Tibial nerve (tissue), 4 donors: Measurements from ENCODE around the gene ST3GAL2. TPM values are rescaled to one million over a fixed set of nuclear protein-coding genes. Genes with fewer than 3 reads are reported as not detected.
A peak's percentile ranks its signal among the peaks of the same experiment; 100 is the strongest.

Experiments used
- DNase-seq, 2 donors: peaks; one replicate each; pipeline ENCODE4 v3.0.0-alpha.2; 2019; ENCODE audit warnings: low spot score in 2 of 2
- H3K27ac ChIP-seq, 4 donors: fragments of 200-600 bp; sonication (generic) in 3 of 4; one replicate each; pipeline ENCODE4 v1.5.1; 2017 to 2019; ENCODE audit warnings: mild to moderate bottlenecking in 1 of 4
- H3K27me3 ChIP-seq, 2 donors: fragments of 200-600 bp; sonication (generic) in 1 of 2; one replicate each; pipeline versions ENCODE4 v1.5.1 to v1.6.0; 2017 to 2019
- H3K36me3 ChIP-seq, 3 donors: fragments of 200-600 bp; sonication (generic); one replicate each; pipeline ENCODE4 v1.5.1; 2018 to 2019
- H3K4me1 ChIP-seq, 4 donors: fragments of 200-600 bp; sonication (generic) in 3 of 4; one replicate each; pipeline ENCODE4 v1.5.1; 2017 to 2019
- H3K4me3 ChIP-seq, 4 donors: fragments of 200-600 bp; sonication (generic) in 3 of 4; one replicate each; pipeline ENCODE4 v1.5.1; 2017 to 2019; ENCODE audit warnings: mild to moderate bottlenecking in 1 of 4, moderate library complexity in 1 of 4
- H3K9me3 ChIP-seq, 4 donors: fragments of 200-600 bp; sonication (generic) in 3 of 4; one replicate each; pipeline ENCODE4 v1.5.1; 2017 to 2019
- CTCF ChIP-seq, 5 experiments: fragments of 200-600 bp in 3 of 5; fragments of 450-650 bp in 2 of 5; sonication (generic) in 3 of 5; IDR thresholded peaks; one replicate each; pipeline ENCODE4 v1.5.1; 2016 to 2019; ENCODE audit warnings: antibody characterized with exemption in 5 of 5, mild to moderate bottlenecking in 3 of 5, moderate library complexity in 2 of 5
- EP300 ChIP-seq, 2 donors: sonication (generic); formaldehyde crosslinking; IDR thresholded peaks; one replicate each; pipeline ENCODE4 v1.6.1; 2017; ENCODE audit warnings: antibody characterized with exemption in 2 of 2, mild to moderate bottlenecking in 1 of 2
- POLR2A ChIP-seq, 2 donors: fragments of 450-650 bp; IDR thresholded peaks; one replicate each; pipeline ENCODE4 v1.6.1; 2017; ENCODE audit warnings: antibody characterized with exemption in 2 of 2, mild to moderate bottlenecking in 2 of 2, moderate library complexity in 2 of 2
- WGBS, 2 donors: methylation state at CpG; one replicate each; pipeline ENCODE4 v1.1.5; 2018; 5-methylcytosine and 5-hydroxymethylcytosine counted together
- total RNA-seq, 4 donors: library from RNA; depleted of rRNA; stranded (reverse); fragments of >200 nt; gene quantifications; one replicate each; pipeline ENCODE4 v1.1.0, GENCODE V29; 2016

ST3GAL2 gene
- total RNA-seq, 4 donors from 2014 or later: 18.6 to 32.4 (median 23.6) TPM

GRCh38 chr16:70359552-70359951, 79.3 kb downstream of the ST3GAL2 start:
- Histone ChIP-seq H3K36me3 (peaks cover 5 to 100% (median 51%) of the 10 kb centered on the region in 3 donors), H3K27ac (no peak overlapping the region)
- 90 to 93% methylated on average over 7 of the region's 7 CpGs for WGBS, 2 donors

GRCh38 chr16:70349783-70350182, 89.1 kb downstream of the ST3GAL2 start:
- Histone ChIP-seq H3K4me3 (no peak overlapping the region), H3K27me3 (no peaks in the 10 kb centered on the region), H3K4me1 (peaks cover 2 to 32% (median 19%) of the 10 kb centered on the region in 4 donors), H3K36me3 (peaks cover 0 to 55% (median 6%) of the 10 kb centered on the region in 3 donors), H3K9me3 (no peaks in the 10 kb centered on the region), H3K27ac (no peak overlapping the region)
- no peak for TF ChIP-seq EP300 (IDR thresholded peaks at IDR 0.05)
- no peak for TF ChIP-seq POLR2A (IDR thresholded peaks at IDR 0.05)
- no peak for TF ChIP-seq CTCF (IDR thresholded peaks at IDR 0.05)
- DNase-seq: no peak
- 87 to 91% methylated on average over 2 of the region's 2 CpGs for WGBS, 2 donors

More at GRCh38 chr16:70359552-70359951, 79.3 kb downstream of the ST3GAL2 start:
- no peaks in the 10 kb centered on the region for H3K9me3 ChIP-seq
- TF ChIP-seq EP300 (IDR thresholded peaks at IDR 0.05) (no peak), CTCF (IDR thresholded peaks at IDR 0.05) (no peak), POLR2A (IDR thresholded peaks at IDR 0.05) (no peak)
- H3K4me3 ChIP-seq: no peak overlapping the region
- no peaks in the 10 kb centered on the region for H3K27me3 ChIP-seq
- no peak for DNase-seq
- H3K4me1 ChIP-seq: no peaks in the 10 kb centered on the region

- 40 to 50% methylated on average over 2 of the region's 2 CpGs for WGBS, 2 donors
- H3K9me3 ChIP-seq: no peaks in the 10 kb centered on the region
- TF ChIP-seq POLR2A (IDR thresholded peaks at IDR 0.05) (no peak), EP300 (IDR thresholded peaks at IDR 0.05) (no peak), CTCF (IDR thresholded peaks at IDR 0.05) (no peak)
- no peak overlapping the region for H3K27ac ChIP-seq
- peaks cover 0 to 47% (median 6%) of the 10 kb centered on the region in 3 donors for H3K36me3 ChIP-seq
- no peak for DNase-seq
- peaks cover 2 to 32% (median 19%) of the 10 kb centered on the region in 4 donors for H3K4me1 ChIP-seq
- H3K4me3 ChIP-seq: no peak overlapping the region
- no peaks in the 10 kb centered on the region for H3K27me3 ChIP-seq
Observed at GRCh38 chr16:70348991-70349390, 89.9 kb downstream of the ST3GAL2 start.

- peak overlapping the region; percentile 67 to 92 (median 82) for H3K4me3 ChIP-seq
- no peaks in the 10 kb centered on the region for H3K27me3 ChIP-seq
- H3K27ac ChIP-seq: peak overlapping the region; percentile 78 to 94 (median 92)
- 92% methylated on average over 10 of the region's 10 CpGs for WGBS, 2 donors
- peaks cover 0 to 16% (median 0%) of the 10 kb centered on the region in 3 donors for H3K36me3 ChIP-seq
- TF ChIP-seq CTCF (IDR thresholded peaks at IDR 0.05): no peak
- no peak for TF ChIP-seq EP300 (IDR thresholded peaks at IDR 0.05)
- TF ChIP-seq POLR2A (IDR thresholded peaks at IDR 0.05): no peak
- H3K4me1 ChIP-seq: peaks cover 2 to 32% (median 19%) of the 10 kb centered on the region in 4 donors
- H3K9me3 ChIP-seq: no peaks in the 10 kb centered on the region
- DNase-seq: no peak
Observed at GRCh38 chr16:70345840-70346239, 93.1 kb downstream of the ST3GAL2 start.

GRCh38 chr16:70342016-70342415, 96.9 kb downstream of the ST3GAL2 start:
- no peaks in the 10 kb centered on the region for H3K9me3 ChIP-seq
- no peak for TF ChIP-seq POLR2A (IDR thresholded peaks at IDR 0.05)
- no peak for TF ChIP-seq CTCF (IDR thresholded peaks at IDR 0.05)
- TF ChIP-seq EP300 (IDR thresholded peaks at IDR 0.05): no peak
- H3K4me3 ChIP-seq: no peak overlapping the region
- H3K27ac ChIP-seq: no peak overlapping the region
- peaks cover 0 to 4% (median 0%) of the 10 kb centered on the region in 3 donors for H3K36me3 ChIP-seq
- WGBS, 2 donors: 57 to 63% methylated on average over 3 of the region's 3 CpGs
- H3K27me3 ChIP-seq: no peaks in the 10 kb centered on the region
- peaks cover 0 to 9% (median 7%) of the 10 kb centered on the region in 4 donors for H3K4me1 ChIP-seq
- DNase-seq: no peak
